Fibroblast of pulmonary artery (primary cell): ENCODE data around the gene CCDC69.
"Not testable (repeated sequence)": the region's sequence is repeated elsewhere in the genome, so short reads cannot be mapped to it uniquely, and the experiment has no call there.

Experiments
- DNase-seq: peaks from one replicate; pipeline ENCODE4 v3.0.0-alpha.2; 2010; ENCODE audit warnings: low read depth
- H3K4me3 ChIP-seq: replicated peaks from 2 replicates; pipeline ENCODE4 v1.5.1; 2011; ENCODE audit warnings: low read depth, mild to moderate bottlenecking, control low read depth, low read length, moderate library complexity
- CTCF ChIP-seq: IDR thresholded peaks from 2 replicates; pipeline ENCODE4 v1.5.1; 2011; ENCODE audit warnings: mild to moderate bottlenecking, control low read depth, low read length, inconsistent platforms; ENCODE audit errors: missing control alignments

Gene CCDC69

GRCh38 chr5:151198861-151199260 lies 25.0 kb downstream of the CCDC69 start:
- TF ChIP-seq CTCF: no peak
- H3K4me3 ChIP-seq: no peak overlapping the region
- DNase-seq: no peak

DNA sequence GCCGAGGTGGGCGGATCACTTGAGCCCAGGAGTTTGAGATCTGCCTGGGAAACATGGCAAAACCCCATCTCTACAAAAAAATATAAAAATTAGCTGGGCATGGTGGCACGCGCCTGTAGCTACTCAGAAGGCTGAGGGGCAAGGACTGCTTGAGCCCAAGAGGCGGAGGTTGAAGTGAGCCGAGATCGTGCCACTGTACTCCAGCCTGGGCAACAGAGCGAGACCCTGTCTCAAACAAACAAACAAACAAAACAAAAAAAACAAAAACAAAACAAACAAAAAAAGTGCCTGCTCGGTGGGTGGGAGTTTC lies 26.6 kb downstream of the CCDC69 start:
- DNase-seq, H3K4me3 ChIP-seq: not testable (repeated sequence)

DNA sequence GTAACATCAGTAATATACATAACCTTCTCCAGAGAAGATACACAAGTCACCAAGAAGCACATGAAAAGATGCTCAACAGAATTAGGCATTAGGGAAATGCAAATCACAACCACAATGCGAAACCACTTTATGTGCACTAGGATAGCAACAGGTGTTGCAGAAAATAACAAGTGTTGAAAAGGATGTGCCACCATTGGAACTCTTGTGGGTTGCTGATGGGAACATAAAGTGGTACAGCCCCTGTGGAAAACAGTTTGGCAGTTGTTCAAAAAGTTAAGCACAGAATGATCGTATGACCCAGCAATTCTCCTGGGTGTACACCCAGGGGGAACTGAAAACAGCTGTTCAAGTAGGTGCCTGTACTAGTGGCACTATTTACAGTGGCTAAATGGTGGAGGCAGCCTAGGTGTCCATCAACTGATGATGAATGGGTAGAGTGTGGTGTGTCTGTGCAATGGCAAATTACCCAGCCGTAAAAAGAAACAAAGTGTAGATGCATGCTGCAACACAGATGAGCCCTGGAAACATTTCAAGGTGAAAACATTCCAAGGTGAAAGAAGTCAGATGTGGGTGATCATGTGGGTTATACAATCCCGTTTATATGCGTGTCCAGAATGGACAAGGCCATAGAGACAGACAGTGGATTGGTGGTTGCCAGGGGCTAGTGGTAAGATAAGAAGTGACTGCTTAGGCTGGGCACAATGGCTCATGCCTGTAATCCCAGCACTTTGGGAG lies 27.2 kb downstream of the CCDC69 start:
- DNase-seq: no peak
- no peak overlapping the region for H3K4me3 ChIP-seq
- no peak for TF ChIP-seq CTCF

GRCh38 chr5:151195622-151196021 lies 28.3 kb downstream of the CCDC69 start:
- DNase-seq: peak; percentile 82
- no peak for TF ChIP-seq CTCF

DNA sequence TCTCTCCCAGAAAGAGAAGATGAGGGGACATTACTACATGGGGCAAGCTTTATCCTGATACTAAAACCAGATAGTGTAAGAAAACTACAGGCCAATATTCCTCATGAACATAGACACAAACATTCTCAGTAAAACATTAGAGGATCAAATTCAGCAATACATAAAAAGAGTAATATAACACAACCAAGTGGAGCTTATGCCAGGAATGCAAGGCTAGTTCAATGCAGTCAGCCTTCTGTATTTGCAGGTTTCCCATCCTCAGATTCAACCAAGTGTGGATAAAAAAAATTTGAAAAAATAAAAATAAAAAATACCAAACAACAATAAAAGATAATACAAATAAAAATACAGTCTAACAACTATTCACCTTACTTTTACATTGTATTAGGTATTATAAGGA lies 31.3 kb downstream of the CCDC69 start:
- no peak for TF ChIP-seq CTCF
- no peak for DNase-seq
- H3K4me3 ChIP-seq: no peak overlapping the region

More at GRCh38 chr5:151195622-151196021, 28.3 kb downstream of the CCDC69 start:
- H3K4me3 ChIP-seq: no peak overlapping the region

- no peak overlapping the region for H3K4me3 ChIP-seq
- DNase-seq: no peak
- TF ChIP-seq CTCF: no peak
Measured at GRCh38 chr5:151191661-151192060, 32.2 kb downstream of the CCDC69 start.

- no peak for DNase-seq
- no peak for TF ChIP-seq CTCF
- no peak overlapping the region for H3K4me3 ChIP-seq
Measured at GRCh38 chr5:151189151-151189550, 34.7 kb downstream of the CCDC69 start.

DNA sequence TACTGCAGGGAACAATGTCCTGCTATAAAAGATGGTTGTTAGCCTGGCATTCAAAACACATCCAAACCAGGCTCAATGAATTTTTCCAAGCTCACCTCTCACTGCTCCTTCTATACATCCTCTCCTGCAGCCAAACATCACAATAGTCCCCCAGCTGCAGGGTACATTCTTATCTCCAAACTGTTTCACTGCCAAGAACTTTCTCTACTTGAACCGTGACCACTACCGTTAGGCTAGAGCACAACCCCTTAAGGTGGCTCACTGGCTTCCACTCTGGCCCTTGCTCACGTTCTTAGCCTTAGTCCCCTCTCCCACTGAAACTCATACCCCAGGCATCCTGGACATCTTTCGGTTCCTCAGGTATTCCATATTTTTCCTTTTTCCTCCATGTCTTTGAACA lies 37.4 kb downstream of the CCDC69 start:
- no peak overlapping the region for H3K4me3 ChIP-seq
- TF ChIP-seq CTCF: no peak
- DNase-seq: no peak
